DMS 273 treated with DMSO at 0.1 percent for 48 hours (cell line): ENCODE results near the gene SPINK4.

Experiments used
- DNase-seq: peaks from one replicate; lab custom pipeline; 2025; lab: John Stamatoyannopoulos, UW

Gene SPINK4

DNA sequence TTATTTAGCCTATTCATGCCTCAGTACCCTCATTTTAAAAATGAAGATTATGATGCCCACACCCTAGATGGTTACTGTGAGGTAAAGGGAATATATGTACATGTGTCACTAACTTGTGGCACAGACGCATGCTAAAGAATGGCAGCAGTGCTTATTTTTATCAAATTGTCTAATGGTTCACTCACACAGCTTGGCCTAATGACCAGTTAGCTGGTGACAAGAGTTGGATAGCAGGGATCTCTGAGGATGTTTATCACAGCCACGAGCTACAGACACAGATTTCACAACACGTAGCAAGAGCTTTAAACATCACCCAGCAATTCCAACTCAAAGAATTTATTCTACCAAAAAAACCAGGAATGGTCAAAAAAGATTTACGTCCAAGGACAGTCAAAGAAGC lies 17.3 kb downstream of the SPINK4 start:
- DNase-seq, result no peak

DNA sequence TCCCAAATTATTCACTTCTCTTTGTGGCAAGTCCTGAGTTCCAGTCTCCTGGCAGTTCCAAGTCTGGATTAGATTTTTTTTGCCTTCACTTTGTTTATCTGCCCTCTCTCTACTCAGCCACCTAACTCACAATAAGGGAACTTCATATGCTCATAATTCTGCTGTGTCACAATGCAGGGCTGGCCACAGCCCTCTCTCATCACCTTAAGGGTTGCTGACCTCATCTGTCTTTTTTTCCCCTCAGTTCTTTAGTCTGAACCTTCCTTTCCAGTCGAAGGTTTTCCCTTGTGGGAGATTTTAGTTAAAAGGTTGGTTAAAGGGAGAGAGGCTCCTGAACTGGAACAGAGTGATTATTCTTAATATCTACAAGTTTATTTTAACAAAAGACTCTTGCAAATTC lies 20.4 kb downstream of the SPINK4 start:
- no peak for DNase-seq

DNA sequence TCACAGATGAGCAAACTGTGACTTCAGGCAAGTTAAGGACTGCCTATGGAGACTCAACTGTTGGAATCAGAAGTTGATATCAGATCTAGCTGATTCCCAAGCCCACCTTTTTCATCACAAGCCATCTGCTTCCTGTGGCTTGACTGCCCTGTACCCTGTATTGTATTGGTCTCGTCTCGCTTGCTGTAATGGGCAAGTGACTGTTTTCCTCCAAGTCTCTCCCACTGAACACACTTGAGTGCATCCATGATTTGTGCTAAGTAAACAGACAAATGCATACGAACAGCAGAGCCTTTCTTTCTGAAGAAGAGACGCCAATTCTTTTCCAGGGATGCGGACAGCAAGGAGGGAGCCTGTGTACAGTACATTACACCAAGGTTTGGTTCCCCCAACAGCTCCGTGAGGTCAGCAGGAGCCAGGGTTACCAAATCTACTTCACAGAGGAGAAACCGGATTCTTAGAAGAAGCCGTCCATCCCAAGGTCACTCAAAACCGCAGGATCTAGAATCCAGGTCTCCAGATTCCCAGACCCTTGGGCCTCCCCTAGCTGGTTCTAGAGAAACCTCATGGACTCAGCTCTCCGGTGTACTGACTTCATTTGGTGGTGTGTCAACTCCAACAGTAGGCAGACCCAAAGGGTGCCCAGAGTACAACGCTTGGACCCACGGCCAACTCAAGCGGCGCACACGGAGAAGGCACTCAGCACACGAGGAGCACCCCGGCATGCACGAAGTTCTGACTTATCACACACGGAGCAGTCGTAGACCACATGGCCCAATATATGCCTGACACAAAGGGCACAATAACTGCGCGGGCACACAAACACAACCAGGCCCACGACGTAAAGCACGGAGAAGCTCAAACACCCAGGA lies 23.4 kb downstream of the SPINK4 start:
- DNase-seq, result no peak

DNA sequence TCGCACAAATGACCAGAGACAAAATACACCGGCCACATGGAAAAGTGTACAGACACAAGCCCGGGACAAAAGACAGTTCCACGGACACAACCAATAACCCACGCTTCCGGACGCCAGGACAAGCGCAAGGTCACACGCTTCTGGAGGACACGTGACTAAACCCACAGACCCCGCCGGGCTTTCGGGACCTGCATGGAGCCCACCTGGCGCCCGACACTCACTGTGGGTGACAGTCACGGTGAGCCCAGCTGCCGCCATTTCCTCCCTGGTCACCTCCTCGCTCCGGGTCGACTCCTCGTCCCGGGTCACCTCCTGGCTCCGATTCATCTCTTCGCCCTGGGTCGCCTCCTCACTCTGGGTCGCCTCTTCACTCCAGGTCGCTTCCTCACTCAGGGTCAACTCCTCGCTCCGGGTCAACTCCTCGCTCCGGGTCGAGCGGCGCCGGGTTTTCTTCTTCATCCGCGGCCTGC lies 24.1 kb downstream of the SPINK4 start:
- no peak for DNase-seq

DNA sequence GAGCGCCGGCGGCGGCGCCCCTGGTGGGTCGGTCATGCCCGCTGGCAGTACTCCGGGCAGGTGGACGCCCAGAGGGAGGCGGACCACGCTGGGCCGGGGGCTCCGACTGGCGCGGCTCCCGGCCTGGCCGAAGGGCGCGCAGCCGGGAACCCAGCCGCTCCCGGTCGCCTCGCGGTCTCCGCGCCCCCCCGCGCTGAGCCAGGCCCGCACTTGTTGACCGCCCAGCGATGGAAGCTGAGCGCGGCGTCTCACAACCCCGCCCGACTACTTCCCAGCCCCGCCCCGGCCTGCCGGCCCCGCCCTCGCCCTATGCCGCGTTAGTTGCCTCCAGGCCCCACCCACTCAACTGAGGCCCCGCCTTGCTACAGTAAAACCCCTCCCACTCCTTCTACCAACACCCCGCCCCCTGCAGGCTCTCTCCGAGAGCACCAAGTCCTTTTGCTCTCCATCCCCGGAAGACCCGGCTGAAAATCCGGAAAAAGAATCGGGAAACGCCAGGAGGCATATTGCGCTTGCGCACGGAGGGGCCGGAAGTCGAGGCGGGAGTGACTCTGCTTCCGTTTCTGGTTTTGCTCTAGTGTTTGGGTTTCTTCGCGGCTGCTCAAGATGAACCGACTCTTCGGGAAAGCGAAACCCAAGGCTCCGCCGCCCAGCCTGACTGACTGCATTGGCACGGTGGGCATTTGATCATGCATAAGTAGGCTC lies 24.7 kb downstream of the SPINK4 start, which contains the start of the genes BAG1 and CHMP5:
Gene BAG1 (minus strand): TSS at position 236 of the 705 bp plus-strand sequence.
Gene CHMP5 (plus strand): TSS at position 577 of the 705 bp plus-strand sequence. CDS start 30 bp downstream, at position 607.
- peak; percentile 98 for DNase-seq

DNA sequence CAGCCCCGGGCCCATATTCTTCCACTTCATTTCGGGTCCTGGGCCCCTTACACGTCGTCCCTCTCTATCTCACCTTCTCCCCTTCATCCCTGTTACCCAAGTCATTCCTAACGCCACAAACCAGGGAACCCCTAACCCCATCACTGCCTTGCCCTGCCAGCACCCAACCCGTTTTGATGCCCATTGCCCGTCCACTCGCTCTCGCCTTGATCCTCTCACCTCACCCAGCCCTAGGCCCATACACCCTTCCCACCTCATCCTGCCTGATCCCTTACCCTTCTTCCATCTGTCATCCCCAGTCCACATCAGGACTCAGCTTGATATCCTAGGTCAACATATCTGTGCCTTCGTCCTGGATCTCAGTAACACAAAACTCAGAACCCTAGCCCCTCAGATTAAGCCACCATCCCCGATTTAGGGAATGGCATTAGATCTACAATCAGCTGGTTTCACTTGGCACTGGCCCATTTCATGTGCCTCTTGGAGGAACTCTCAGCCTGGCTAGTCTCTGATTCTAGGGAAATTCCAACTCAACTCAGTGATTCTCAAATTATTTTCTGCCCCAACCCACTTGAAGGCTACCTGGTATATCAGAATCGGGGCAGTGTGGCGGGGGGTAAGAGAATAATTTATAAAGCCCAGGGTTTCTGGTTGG lies 25.4 kb downstream of the SPINK4 start:
- DNase-seq, result no peak

DNA sequence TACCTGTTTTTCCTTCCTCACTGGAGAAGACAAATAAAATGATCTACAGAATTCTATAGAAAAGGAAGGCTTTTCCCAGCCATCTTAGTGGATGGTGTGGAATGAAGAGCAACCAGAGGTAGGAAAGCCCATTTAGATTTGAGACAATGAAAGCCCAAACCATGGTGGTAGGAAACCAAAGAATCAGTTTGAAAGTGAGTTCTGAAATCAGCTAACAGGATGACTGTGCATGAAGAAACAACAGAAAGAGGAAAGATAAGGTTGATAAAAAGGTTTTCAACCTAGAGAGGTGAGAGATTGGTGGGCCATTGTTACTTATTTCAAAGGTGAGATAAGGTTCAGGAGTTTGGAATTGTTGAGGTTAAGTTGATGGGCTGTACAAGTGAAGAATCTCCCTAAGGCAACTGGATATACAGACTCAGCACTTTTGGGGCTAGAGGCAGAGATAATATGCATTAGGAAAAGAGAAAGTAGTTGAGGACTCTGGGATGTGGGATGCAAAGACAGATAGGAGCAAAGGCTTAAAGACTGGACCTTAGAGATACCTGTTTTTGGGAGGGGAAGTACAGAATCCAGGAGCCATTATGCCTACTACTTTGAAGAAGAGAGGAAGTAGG lies 27.3 kb downstream of the SPINK4 start:
- DNase-seq, result no peak

DNA sequence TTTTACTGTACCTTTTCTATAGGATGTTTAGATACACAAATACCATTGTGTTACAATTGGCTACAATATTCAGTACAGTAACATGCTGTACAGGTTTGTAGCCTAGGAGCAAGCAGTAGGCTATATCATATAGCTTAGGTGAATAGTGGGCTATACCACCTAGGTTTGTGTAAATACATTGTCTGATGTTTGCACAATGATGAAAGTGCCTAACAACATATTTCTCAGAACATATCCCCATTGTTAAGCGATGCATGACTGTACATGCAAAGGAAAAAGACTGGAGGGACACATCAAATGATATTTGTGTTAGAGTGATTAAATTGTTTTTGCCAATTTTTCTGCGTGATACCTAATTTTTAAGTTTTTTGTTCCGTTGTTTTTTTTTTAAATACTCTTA lies 30.2 kb downstream of the SPINK4 start:
- DNase-seq, result no peak

DNA sequence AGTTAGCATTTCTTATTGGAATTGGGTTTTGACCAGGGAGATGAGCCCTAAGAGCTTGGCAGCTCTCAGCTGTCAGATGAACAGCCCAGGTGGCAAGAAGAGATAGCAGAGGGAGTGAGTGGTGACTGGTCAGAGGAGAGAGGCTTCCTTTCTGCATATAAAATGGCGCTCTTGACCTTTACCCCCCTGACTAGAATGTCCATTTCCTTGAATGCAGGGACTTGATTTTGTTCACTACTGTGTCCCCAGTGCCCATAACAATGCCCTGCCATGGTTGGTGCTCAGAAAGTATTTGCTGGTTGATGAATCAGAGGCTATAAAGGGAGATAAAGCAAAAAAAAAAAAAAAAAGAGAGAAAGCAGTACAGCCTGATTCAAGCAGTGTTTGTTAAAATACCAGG lies 32.1 kb downstream of the SPINK4 start:
- no peak for DNase-seq

DNA sequence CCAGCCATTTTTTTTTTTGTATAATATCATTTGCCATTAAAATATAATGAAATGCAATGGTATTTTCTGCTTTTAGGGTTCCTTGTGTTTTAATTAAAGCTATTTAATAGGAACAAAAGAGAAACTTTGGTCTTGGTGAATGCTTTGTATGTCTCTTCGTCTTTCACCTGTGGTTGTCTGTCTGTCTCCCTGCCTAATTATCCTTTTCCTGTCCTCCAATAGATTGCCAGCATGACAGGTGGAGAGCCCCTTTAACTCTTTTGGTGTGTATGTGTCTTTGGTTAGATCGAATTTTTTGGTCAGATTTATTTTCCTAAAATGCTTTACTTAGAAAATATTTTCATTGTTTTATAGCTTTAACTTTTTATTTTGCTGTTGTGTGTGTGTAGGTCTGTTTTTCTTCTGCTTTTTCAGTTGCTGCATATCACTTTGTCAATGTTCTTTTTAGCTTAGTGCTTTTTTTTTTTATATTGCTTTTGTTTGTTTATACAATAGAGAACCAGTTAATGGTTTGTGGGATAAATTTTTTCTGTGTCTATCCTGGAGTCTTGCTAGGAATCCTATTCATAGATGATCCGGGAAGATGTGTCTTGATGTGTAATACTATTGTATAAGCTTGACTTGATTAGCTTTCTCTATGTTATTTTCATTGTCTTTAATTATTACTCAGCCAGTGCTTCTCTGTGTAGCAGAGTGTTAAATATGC lies 33.5 kb downstream of the SPINK4 start:
- no peak for DNase-seq

DNA sequence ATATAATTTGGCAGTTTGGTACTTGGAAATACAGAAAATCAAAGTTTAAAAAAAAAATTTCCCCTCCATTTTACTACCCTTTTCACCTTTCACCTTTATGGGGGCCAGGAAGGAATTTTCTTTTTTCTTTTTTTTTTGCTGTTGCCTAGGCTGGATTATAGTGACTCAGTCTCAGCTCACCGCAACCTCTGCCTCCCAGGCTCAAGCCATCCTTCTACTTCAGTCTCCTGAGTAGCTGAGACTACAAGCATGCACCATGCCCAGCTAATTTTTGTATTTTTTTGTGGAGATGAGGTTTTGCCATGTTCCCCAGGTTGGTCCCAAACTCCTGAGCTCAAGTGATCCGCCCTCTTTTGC lies 34.0 kb downstream of the SPINK4 start:
- DNase-seq, result no peak

DNA sequence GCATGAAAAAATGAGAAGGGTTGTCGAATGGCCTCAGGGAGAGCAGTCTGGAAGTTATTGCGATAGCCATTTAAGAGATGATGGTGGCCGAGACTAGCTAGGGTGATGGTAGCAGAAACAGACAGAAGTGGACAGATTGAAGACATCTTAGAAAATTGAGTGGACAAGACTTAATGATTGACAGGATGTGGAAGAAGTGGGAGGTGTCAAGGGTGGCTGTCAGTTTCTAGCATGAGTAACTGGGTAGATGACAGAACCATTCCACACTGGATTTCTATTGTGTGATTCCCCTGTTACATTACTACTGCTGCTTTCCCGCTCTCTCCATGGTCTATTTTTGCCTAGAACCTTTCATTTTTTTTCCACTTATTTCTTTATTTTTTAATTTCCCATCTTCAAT lies 37.5 kb downstream of the SPINK4 start:
- no peak for DNase-seq

DNA sequence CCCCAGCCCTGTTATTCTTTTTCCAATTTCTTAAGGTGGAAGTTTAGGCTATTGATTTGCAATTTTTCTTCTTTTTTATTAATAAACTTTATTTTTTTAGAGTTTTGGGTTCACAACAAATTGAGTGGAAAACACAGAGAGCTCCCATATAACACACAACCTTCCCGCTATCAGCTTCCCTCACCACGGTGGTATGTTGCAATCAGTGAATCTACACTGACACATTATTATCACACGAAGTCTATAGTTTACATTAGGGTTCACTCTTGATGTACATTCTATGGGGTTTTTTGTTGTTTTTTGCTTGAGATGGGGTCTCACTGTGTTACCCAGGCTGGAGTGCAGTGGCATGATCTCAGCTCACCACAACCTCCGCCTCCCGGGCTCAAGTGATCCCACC lies 45.5 kb downstream of the SPINK4 start:
- DNase-seq, result no peak

DNA sequence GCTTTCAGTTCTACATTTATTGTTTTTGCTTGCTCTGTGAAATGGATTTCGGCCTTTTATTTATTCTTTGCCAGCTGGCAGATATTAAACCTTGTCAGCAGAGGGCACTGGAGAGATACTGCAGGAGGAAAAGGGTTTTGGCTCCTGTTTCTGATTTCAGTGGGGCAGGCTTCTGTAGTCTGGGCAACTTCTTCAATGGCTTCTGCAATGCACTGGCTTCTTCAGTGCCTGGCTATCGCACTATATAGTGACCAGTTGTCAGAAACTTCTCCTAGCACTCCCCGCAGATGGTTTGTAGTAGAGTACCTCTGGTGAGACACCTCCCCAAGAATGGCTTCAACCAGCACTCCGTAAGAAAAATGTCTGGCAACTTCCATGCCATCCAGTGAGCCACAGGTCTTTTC lies 47.1 kb downstream of the SPINK4 start:
- DNase-seq, result peak; percentile 67

DNA sequence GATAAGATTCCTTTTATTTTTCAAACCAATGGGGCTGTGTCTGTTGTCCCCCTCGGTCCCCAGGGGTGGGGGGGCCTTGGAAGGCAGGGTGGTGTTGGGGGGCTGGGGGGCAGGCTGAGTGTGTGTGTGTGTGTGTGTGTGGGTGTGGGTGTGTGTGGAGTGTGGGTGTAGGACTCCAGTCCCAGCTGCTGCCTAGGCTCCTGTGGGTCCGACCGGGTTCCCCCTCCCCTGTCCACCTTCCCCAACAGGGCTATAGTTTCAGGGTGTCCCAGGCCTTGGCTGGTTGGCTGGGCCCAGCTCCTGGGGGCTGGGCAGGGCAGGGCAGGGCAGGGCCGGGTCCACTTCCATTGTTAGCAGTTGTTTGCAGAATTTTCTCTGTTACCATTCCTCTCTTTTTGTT lies 48.3 kb downstream of the SPINK4 start:
- no peak for DNase-seq

DNA sequence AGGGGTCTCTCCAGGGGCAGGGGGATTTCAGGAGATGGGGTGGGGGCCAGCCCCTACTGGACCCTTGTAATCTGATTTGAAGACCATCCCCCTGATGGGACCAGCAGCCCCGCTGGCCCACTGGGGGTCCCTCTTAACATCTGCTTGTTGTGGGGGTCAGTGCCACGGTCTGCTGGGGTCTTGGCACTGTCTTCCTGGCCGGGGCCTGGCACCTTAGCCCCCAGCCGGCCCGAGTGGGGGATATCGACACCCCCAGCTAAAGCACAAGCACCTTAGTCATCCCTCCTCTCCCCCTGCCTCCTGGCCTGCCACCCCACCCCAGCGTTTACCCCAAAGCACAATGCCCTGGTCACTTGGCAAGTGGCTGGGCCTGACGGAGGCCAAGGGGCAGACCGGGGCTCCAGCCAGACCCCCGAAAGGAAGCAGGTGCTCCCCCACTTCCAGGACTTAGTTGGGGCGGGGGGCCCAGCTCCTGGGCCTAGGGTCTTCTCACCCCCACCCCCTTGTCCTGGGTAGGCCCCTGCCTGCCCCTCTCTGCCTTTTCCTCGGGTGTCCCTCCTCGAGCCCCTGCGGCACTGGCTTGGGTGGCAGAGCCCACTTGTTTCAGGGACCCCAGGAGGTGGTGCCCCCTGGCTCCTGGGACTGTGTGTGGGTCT lies 49.0 kb downstream of the SPINK4 start:
- DNase-seq, result no peak

DNA sequence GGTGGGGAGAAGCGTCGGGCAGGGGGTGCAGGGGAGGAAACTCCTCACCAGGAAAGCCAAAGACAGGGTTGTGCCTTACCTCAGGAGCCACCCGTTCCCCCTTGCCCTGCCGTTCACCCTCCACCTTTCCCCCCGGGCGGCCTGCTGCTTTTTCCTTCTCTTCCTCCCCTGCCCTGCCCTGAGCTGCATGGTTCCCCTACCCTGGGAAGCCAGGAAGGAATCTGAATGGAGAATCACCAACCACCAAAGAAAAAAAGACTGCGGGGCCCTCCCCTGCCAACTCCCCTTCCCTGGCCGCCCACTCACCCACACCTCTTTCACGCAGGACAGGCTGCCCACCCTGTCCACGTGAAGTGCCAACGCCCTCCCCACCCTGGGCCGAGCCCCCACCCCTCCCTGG lies 49.5 kb downstream of the SPINK4 start:
- no peak for DNase-seq

DNA sequence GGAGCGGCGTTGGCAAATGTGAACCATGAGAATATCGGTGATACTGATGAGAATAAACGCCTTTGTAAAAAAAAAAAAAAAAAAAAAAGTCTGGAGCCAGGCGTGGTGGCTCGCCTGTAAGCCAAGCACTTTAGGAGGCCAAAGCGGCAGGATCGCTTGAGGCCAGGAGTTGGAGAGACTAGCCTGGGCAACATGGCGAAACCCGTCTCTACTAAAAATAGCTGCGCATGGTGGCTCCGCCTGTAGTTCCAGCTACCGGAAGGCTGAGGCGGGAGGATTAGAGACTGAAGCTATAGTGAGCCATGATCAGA lies 49.9 kb downstream of the SPINK4 start:
- DNase-seq, result no peak

DNA sequence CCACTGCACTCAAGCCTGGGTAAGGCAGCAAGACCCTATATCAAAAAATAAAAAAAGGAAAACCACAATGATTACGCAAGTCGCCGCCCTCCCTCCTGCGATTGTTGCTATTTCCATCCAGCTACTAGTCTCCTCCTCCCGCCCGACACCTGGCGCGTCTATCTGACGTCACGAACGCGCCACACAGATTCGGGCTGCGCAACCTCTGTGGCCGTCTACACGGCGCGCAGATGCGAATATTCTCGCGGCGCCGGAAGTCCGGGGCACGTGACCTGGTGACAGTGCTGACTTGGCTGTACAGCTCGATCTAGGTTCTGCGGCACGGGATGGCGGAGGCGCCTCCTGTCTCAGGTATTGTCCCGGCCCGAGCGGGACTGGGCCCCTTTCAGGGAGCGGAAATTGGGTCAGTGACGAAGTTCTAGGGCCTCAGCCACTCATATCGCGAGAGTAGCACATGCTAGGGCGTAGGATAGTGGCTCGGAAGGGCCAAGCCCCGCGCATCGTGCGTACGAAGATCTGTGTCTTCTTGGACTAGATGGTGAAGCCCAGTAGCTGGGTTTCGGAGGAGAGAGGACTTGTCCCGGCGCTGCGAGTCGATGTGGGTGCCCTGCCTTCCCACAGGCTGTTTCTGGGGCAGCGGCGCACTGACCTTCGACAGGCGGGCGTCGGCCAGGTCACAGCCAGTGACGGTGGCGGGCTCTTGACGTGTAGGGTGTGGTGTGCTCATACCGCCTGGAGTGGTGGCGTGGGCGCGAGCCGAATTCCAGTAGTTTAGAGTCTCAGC lies 50.5 kb downstream of the SPINK4 start, which contains the start of gene NFX1:
Gene NFX1 (plus strand): TSS at position 270 of the 784 bp plus-strand sequence. CDS start 57 bp downstream, at position 327.
- DNase-seq, result peak; percentile 90

DNA sequence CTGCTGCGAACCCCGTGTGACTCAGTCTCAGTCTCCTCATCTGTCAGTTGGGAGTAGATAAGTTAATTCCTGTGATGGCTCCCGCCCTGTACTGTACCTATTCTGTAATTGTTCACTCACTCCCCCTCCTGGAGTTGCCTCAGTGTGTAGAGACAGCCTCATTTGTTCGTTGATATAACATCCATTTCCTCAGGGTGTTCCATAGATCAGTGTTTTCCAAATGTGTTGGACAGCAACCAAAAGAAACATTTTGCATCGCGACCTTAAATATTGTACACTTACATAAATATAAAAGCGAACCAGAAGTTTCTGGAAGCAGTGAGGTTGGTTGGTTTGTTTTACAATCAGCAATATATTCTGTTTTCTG lies 51.0 kb downstream of the SPINK4 start:
- no peak for DNase-seq
